DMS53 treated with DMSO at 0.1 percent for 48 hours (cell line): ENCODE data around the gene RASGRF1.

Source experiments
- DNase-seq: peaks from one replicate; lab custom pipeline; 2025; ENCODE audit not compliant: unreplicated experiment; lab: John Stamatoyannopoulos, UW

The RASGRF1 gene

DNA sequence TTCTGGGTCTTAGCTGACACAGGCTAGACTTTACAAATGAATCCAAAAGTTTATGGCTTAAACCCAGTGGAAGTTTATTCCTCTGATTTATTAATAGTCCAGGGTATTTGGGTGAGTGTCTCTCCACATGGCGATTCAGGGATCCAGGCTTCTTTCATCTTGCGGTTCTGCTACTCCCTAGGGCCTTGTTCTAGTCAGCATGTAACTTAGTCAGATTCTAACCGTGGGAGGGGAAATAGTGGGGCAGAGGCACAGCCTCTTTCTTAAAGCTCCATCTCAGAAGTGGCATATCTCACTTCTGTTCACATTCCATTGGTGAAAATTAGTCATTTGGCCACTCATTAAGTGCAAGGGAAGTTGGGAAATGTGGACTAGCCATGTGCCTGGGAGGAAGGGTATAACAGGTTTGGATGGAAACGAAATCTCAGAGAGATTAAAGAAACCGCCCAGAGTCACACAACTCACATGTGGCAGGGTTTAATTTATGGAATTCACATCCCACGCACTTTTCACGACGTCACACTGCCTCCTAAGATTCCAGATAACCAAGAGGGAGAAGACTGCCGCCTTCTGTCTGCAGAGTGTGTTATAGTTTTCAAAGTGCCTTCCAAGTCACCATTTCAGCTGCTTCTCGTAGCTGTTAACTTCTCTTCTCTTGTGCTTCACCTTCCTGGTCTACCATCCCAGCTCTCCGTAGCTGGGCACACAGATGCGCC is 11.4 kb upstream of the RASGRF1 start:
- no peak for DNase-seq

DNA sequence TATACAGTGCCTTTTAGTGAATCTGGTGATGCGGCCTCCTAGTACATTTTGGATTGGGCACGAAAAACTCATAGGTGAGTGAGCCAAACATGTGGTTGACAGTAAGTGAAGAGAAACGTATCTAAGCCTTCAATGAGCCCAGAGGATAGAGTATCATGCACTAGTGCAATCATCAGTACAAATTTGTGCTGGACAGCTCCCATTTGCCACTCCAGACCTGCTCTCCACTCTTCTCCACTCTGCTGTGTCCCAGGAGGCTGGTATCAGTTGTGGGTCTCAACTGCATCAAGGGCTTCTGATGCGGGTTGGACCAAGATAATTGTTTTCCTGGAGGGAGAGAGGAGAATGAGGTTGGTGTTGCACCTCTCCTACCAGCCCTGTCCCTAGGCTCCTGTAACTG is 9.1 kb upstream of the RASGRF1 start:
- no peak for DNase-seq

DNA sequence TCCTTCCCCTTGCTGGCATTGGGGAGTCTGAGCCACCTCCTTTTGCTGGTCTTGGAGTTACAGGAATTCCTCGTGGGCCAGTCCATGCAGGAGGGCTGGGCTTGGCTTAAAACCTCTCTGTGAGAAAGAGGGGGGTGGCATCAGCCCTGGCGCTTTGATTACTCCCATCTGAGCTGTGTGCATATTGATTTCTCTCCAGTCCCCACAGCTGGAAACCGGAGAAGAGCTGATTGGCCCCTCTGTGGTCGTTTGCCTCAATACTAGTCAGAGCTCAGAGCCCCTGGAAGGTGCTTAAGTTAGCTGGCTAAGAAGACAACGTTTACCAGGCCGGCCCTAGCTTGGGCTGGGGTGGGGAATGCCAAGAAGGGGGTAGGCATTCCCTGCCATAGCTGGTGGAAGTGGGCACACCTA is 4.0 kb upstream of the RASGRF1 start:
- no peak for DNase-seq

DNA sequence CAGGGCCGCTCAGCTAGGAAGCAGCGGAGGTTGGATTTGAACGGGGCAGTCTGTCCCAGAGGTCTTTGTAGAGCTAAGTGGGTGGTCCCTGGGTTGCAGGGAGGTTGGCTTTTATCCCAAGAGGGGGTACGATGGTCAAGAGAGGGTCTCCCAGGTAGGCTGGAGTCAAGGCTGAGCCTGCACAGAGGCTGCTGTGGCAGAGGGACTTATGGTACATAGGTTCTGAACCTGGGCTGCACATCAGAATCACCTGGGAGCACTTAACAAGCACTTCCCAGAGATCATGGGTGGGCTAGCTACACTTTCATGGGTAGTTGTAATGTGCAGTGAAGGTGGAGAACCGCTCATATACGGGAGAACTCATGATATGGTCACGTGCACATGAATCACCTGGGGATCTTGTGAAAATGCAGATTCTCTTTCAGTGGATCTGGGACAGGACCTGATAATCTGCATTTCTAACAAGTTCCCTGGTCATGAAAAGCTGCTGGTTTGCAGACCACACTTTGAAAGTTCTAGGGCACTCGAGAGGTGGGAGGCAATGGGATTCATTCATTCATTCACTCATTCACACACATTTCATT is 2.9 kb upstream of the RASGRF1 start:
- no peak for DNase-seq

DNA sequence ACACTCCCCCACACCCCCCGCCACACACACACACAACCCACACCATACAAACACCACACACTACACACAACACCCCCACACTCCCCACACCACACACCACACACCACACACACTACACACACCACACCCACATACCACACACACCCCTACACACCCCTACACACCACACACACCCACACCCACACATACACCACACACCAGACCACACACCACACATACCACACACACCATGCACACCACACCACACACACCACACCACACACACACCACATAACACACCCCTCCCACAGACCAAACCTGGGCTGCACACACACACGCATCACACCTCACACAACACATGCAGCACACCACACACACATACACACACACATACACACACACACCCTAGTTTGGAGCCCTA is 1.8 kb upstream of the RASGRF1 start:
- DNase-seq, result no peak

DNA sequence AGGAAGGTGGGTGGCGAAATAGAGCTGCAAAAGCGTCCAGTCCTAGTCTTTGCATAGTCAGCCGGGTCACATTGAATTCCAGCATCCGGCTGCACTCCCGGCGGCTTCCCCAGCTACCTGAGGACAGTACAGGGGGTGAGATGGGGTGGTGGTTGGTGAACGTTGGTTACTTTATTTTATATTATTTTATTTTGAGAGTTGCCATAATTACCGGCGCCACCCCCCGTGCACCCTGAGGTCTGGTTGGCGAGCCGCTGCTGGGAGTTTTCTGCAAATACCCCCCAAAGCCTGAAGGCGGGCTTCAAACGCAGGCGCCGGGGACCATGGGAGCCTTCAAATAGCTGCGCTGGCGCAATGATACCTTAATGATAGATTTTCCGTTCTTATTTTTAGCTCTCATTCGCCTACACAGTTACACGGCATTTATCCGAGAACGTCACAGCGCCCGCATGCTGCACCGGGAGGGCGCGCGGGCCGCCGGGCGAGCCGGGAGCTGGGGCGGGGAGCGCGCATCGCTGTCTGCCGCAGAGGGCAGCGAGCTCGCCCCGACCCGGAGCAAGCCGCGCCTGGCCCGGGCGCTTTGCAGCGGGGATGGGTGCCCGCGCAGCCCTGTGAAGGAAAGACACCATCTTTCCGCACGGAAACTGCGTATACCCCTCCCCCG is 756 bp upstream of the RASGRF1 start:
- DNase-seq, result no peak

DNA sequence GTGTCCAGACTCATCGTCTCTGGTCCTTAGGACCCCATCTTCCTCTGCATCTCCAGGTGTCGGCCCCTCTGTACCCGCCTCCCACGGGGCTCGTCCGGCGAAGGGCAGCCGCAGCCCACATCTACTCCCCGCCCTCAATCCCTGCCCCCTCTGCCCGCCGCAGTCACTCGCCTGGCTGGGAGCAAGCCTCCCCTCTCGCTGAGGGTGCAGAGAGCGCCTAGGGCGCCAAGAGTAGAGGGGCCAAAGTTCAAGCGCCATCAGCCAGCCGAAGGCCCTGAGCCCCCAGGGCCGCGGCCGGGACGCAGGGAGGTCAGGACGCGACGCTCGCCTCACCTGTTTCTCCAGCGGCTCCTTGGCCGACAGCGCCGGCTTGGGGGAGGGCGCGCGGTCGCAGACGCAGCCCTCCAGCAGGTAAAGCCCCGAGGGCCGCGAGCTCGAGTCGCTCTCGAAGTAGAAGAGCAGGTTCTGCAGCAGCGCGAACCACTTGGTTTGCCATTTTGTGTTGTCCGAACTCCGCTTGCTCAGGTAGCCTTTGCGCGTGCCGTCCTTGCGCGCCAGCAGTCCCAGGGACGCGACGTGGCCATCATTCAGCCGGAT is 592 bp downstream of the RASGRF1 start:
- DNase-seq, result no peak

DNA sequence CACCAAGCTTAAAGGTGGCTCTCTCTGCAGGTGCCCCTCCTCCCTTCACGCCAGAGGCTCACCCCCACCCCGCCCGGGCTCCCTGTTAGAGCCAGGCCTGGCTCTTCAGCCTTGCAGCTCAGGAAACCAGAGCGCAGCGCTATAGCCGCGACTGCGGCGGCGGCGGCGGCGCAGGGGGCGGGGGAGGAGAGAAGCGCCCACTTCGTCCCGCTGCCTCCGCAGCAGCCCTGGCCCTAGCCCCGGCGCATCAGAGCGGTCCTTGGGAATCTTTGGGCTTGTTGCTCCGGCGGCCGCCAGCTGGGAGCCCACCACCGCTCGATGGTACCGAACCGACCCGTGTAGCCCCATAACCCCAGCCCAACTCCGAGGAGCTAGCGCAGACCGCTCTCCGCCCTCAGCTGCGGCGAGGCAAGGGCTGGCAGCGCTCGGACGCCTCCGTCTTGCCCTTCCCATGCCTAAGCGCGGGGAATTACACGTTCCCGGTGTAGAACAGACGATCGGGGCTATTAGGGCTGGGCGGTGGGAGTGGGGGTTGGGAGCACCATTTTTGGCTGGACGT is 1.2 kb downstream of the RASGRF1 start:
- no peak for DNase-seq

DNA sequence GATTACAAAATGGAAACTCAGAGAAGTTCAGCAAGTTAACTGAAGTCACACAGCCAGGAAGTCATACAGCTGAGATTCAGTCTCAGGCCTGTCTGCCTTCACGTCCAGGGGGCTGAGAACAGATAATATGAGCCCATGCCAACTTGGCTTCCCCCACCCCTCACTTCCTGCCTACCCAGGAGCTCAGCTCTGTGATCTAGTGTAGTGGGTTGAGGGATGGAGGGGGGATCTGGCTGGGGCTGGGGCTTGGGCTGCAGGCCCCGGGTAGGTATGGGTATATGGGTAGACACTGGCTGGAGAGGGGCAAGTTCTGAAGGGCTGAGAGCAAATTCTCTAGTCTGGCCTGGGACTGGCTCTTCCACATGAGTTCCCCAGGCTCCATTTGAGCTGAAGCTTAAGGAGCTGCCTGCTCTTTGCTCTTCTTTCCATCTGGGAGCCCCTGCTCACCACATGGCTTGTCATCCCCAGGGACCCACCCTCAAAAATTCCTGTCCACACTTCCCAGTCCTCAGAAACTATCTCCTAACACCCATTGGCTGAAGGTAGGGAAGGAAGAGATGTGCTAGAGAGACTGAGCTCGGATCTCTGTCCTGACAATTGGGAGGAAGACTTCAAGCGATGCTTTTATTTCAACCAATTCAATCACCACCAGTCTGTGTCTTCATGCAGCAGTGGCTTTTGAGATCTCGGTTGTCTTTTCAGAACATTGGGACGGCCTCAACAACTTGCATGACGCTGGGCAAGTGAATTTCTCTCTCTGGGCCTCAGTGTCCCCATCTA is 2.0 kb downstream of the RASGRF1 start:
- no peak for DNase-seq

DNA sequence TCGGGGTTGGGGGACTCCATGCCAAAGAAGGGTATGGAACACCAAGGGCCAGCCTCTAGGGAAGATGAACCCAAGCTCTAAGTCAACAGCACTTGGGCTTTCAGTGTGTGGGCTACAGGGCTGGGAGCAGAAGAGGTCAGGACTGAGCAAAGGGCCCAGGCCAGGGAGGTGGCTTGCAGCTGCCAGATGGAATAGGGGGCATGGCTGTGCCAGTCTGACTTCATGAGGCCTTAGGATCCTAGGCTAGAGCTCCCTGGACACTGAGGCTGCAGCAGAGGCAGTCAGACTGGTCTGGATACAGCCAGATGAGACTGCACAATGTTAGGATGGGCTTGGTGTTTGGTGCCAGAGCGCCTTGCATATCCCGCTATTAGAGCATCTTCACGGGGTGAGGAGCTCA is 3.8 kb downstream of the RASGRF1 start:
- DNase-seq, result no peak

DNA sequence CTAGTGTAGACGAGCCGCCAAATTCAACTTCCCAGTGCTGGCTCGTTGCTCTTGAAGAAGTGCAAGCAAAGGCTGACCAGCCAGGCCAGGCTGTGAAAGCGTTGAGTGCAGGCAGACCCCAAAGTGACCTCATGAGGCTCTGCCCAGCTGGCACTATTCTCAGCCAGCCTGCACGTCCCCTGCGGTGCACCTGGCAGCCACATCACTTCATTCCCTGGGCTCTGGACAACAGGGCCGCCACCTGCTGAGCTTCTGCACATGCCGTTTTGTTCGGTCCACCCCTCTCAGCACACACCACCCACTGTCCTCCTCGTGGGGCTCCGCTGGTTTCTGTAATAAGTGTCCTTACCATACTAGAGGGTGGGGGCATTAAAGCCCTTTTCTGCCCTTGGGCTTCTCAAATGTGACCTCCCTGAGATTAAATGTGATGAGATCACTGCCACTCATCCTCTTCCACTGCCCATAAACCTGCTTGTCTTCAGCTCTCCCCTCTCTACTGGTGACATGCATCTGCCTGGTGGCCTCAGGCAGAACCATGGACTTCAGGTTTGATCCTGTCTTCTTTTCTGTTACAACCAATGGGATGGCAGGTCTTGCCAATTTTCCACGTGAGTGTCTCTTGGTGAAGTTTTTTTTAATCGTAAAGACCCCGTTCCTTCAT is 6.1 kb downstream of the RASGRF1 start:
- DNase-seq, result no peak

DNA sequence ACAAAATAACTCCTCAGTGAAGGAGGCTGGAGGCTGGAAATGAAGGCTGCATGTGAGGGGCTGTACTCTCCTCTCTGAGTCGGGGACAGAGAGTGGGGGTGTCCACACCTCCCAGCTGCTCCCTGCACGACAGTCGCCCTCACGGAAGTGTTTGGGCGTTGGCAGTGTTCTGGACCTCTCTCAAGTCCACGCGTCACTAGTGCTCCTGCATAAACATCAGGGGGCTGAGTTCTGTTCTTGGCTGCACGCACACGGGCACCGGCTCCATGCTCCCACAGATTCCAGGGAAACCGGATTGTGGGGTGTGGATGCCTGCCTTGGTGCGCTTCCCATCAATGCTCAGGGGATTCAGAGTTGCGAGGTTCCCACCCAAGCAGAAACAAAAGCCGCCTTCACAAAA is 7.4 kb downstream of the RASGRF1 start:
- DNase-seq, result no peak

DNA sequence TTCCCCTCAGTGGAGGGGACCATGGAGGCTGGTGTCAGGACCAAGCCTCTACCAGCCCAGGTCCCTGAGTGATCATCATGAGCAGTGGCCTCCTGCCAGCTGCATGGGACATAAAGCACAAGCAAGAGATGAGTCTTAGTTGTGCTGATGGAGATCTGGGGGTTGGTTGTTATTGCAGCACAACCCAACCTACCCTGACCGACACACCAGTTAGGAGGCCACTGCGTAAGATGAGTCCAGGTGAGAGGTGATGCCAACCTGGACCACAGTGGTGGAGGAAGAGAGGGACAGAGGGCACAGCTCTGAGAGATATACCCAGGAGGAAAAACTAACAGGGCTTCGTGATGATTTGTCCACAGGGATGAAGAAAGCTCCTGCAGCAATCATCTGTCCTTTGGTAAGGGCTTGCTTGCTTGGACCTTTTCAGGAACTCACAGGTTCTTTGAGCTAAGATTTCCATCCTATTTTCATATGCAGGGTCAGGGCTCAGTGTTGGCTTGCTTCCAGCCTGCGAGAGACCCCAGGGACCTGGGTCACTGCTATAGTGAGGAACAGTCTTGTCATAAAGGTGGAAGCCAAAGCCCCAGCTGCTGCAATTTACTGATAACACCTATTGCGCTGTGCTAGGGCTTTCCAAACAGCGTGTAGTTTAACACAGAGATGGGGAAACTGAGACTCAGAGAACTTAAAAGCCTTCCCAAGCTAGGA is 8.1 kb downstream of the RASGRF1 start:
- no peak for DNase-seq

DNA sequence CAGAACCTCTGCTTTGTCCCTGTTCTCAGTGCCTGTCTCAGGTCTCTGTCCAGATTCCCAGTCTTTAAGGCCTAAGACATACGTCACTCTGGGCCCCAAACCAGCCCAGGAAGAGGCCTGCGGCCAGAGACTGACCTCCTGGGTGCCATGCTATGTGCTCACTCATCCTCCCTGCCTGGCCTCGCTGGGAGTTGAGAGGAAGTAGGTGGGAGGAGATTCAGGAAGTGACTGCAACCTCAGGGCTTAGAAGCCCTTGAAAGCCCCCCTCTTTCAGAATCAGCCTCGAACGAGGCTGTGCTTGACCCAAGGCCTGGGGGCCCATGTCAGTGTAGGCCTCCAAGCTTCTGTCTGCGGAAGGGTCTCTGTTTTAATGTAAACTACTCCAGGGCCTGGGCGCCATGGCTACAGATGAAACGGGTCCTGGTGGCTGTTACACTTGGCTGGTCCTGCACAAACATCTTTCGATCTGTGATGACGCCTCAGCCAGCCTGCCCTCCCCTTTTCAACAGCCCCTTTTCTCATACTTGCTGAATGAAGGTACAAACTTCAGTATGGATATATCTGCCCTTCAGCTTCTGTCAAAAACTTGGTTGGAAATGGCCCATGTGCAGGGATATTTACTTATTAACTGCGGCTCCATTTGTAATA is 11.7 kb downstream of the RASGRF1 start:
- no peak for DNase-seq

DNA sequence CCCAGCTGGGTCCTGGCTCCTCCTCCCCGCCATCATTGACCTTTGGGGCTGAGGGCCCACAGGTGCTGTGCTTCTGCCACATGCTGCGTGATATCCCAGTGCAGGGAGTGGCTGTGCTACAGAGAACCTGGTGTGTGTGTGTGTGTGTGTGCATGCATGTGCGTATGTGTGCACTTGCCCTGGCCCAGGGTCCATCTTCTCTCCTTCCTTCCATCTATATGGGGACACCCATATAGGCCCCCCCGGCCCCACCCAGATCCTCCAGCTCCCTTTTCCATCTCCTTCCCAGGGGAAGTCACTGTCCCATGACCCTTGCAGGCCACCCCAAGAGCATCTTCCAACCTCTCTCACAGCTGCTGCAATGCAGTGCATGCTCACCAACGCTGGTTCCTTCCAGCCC is 12.6 kb downstream of the RASGRF1 start:
- DNase-seq, result no peak

DNA sequence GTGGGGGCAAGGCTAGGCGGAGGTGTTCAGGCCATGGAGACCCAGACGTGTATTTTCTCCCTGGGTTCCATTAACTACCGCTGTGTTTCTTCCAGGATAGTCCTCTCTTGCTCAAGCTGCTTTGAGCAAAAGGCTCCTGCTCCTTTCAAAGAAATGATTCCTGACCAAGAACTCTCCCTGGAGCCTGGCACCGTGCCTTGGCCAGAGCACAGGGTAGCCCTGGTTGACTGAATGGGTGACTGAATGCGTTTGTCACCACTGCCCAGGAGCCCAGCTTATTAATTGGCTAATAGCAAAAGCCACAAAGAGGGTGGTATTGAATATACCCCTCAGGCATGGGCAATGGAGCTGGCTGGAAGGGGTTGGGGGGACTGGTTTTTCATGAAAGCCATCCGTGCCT is 13.9 kb downstream of the RASGRF1 start:
- no peak for DNase-seq

DNA sequence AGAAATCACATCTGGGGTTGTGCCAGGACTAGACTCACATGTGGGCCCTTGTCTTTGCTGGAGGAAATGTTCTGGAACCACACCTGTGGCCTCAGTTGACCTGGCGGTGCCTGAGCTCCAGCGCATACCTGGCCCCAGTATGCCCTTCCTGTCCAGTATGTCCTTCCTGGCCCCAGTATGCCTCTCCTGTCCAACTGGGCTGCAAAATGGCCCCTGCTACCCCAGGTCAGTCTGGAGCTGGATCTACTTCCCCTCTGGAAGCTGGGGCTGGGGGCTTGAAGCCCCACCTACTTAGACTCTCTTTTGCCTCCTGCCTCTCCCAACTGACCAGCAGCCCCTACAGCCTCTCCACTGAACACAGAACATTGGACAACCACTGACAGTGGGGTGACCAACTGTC is 15.3 kb downstream of the RASGRF1 start:
- DNase-seq, result no peak

DNA sequence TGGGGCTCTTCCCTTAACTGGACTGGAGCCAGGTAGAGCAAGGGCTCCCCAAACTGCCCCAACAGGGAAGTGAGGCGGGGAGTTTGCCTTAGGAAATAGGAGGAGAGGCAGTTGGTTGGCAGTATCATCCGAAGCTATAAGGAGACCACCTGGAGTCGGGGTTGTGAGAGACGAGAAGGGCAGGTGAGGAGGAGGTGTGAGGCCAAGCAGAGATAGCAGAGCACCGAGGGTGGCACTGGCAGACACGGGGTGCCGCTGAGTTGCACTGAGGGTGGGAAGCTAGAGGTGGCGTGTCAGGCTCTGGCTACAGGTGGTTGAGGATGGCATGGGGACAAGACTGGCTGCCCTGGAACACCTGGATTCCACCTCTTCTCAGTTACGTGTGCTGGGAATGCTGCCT is 17.2 kb downstream of the RASGRF1 start:
- DNase-seq, result no peak

DNA sequence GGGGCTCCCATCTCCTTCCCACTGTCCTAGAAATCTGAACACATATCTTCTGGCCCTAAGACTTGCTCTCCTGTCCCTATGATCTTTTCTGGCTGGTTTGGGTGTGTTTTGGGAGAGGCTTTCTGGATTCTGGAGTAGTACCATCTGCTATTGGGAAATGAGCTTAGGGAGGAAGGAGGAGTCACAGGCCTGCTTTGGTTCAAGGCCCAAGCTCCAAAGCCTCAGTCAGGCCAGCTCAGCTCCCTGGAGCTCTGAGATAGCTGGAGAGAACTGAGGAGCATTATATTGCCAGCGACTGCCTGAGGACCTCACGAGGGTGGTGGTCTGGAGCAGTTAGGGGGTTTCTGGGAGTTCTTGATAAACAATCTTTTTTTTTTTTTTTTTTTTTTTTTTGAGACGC is 18.7 kb downstream of the RASGRF1 start:
- no peak for DNase-seq

DNA sequence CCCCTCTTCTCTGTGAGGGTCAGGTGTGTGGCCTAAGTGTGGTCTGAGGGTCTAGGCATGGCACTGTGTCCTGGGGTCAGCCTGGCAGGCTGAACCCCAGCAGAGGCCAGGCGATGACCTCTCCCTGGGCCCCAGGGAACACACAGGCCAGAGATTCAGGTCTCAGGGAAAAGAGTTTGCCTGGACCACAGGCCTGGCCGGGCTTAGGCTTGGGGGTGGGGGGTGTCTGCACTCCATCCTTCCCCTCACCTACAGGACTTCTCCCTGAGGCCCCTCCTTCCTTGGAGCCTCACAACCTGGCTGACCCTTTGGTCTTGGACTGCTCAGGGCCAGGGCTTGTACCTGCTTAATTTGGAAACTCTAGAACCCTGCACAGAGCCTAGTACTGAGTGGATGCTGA is 21.8 kb downstream of the RASGRF1 start:
- no peak for DNase-seq
